HG02588 (cell line): ENCODE measurements around the gene IKBKG.
"Not testable (repeated sequence)": the region's sequence is repeated elsewhere in the genome, so short reads cannot be mapped to it uniquely, and the experiment has no call there.

Experiments
- ATAC-seq: cut with Tn5 transposase; IDR thresholded peaks from one replicate; pipeline ENCODE4 v1.9.1; 2021; ENCODE audit warnings: mild to moderate bottlenecking, moderate library complexity; ENCODE audit not compliant: unreplicated experiment

Gene IKBKG

GRCh38 chrX:154525606-154526490, 21.6 kb upstream of the IKBKG start:
- ATAC-seq = no peak

GRCh38 chrX:154526901-154527675, 20.3 kb upstream of the IKBKG start:
- ATAC-seq = no peak

- no peak for ATAC-seq
Measured at GRCh38 chrX:154529206-154529612, 18.2 kb upstream of the IKBKG start.

- ATAC-seq = no peak
Measured at GRCh38 chrX:154530286-154530685, 17.1 kb upstream of the IKBKG start.

- no peak for ATAC-seq
Measured at GRCh38 chrX:154531626-154532025, 15.8 kb upstream of the IKBKG start.

GRCh38 chrX:154532690-154533089, 14.7 kb upstream of the IKBKG start:
- no peak for ATAC-seq

GRCh38 chrX:154534526-154535322, 12.7 kb upstream of the IKBKG start:
- ATAC-seq = peak; percentile 76

- ATAC-seq = no peak
Measured at GRCh38 chrX:154535892-154536291, 11.5 kb upstream of the IKBKG start.

GRCh38 chrX:154539077-154539476, 8.3 kb upstream of the IKBKG start:
- no peak for ATAC-seq

GRCh38 chrX:154540365-154540764, 7.1 kb upstream of the IKBKG start:
- not testable (repeated sequence) for ATAC-seq

- ATAC-seq = no peak
Measured at GRCh38 chrX:154540897-154541535, 6.4 kb upstream of the IKBKG start.

- no peak for ATAC-seq
Measured at GRCh38 chrX:154541589-154541895, 5.9 kb upstream of the IKBKG start.

- no peak for ATAC-seq
Measured at GRCh38 chrX:154541896-154542722, 5.3 kb upstream of the IKBKG start.

GRCh38 chrX:154542723-154543424, 4.5 kb upstream of the IKBKG start:
- ATAC-seq = no peak

GRCh38 chrX:154545673-154546274, 1.6 kb upstream of the IKBKG start:
- ATAC-seq = no peak

- peak; percentile 51 for ATAC-seq
Measured at GRCh38 chrX:154546354-154547244, 821 bp upstream of the IKBKG start, which contains the start of gene G6PD. Gene G6PD, minus strand, starts transcription at chrX:154546846. Its CDS starts 691 bp downstream, at chrX:154546155.

GRCh38 chrX:154548028-154548316, 552 bp downstream of the IKBKG start:
- ATAC-seq = no peak

GRCh38 chrX:154549766-154550165, 2.3 kb downstream of the IKBKG start:
- ATAC-seq = no peak
